NCI-H2227 treated with DMSO at 0.1 percent for 48 hours (cell line): ENCODE results near the gene OR2A2.

Source experiments
- DNase-seq: peaks from one replicate; lab custom pipeline; 2025; lab: John Stamatoyannopoulos, UW

OR2A2 gene

GRCh38 chr7:144142187-144142586, 32.8 kb downstream of the OR2A2 start:
- DNase-seq = no peak

- no peak for DNase-seq
Measured at GRCh38 chr7:144144426-144144825, 35.0 kb downstream of the OR2A2 start.

- DNase-seq = no peak
Measured at GRCh38 chr7:144148224-144148827, 38.9 kb downstream of the OR2A2 start.

GRCh38 chr7:144158861-144159260, 49.5 kb downstream of the OR2A2 start:
- DNase-seq = no peak
